ENCODE measurements around the gene NDUFB2.
"Not testable (repeated sequence)": the region's sequence is repeated elsewhere in the genome, so short reads cannot be mapped to it uniquely, and the experiment has no call there.

DNA sequence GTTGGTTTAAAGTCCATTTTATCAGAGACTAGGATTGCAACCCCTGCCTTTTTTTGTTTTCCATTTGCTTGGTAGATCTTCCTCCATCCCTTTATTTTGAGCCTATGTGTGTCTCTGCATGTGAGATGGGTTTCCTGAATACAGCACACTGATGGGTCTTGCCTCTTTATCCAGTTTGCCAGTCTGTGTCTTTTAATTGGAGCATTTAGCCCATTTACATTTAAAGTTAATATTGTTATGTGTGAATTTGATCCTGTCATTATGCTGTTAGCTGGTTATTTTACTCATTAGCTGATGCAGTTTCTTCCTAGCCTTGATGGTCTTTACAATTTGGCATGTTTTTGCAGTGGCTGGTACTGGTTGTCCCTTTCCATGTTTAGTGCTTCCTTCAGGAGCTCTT is 15.9 kb downstream of the NDUFB2 start:
- TF ChIP-seq CTCF (IDR thresholded peaks at IDR 0.05); EZH2 (IDR thresholded peaks at IDR 0.05; ENCODE audit: borderline replicate concordance, insufficient read depth, low read depth, low read length, poor library complexity, severe bottlenecking): not testable (repeated sequence)
